ENCODE measurements around the gene ATP5F1D. TPM values are rescaled to one million over a fixed set of nuclear protein-coding genes. Genes with fewer than 3 reads are reported as not detected.
A peak's percentile ranks its signal among the peaks of the same experiment; 100 is the strongest.

Gene ATP5F1D
- total RNA-seq, 1 donor from 2014 or later = 28.9 TPM

- no peak for DNase-seq (ENCODE audit: low read depth, low spot score)
Measured at GRCh38 chr19:1269478-1270212, 28.1 kb downstream of the ATP5F1D start.

GRCh38 chr19:1270213-1270853 lies 28.8 kb downstream of the ATP5F1D start:
- no peak for DNase-seq (ENCODE audit: low read depth, low spot score)

- no peak for DNase-seq (ENCODE audit: low read depth, low spot score)
Measured at GRCh38 chr19:1270854-1271527, 29.4 kb downstream of the ATP5F1D start.

- no peak for DNase-seq (ENCODE audit: low read depth, low spot score)
Measured at GRCh38 chr19:1271528-1272422, 30.2 kb downstream of the ATP5F1D start.

- no peak for DNase-seq (ENCODE audit: low read depth, low spot score)
Measured at GRCh38 chr19:1272423-1273262, 31.1 kb downstream of the ATP5F1D start.

GRCh38 chr19:1273263-1274041 lies 31.9 kb downstream of the ATP5F1D start:
- no peak for DNase-seq (ENCODE audit: low read depth, low spot score)

GRCh38 chr19:1274081-1274851 lies 32.7 kb downstream of the ATP5F1D start:
- DNase-seq (ENCODE audit: low read depth, low spot score) = no peak

GRCh38 chr19:1274852-1275259 lies 33.3 kb downstream of the ATP5F1D start:
- no peak for DNase-seq (ENCODE audit: low read depth, low spot score)

- peak; percentile 84 for DNase-seq (ENCODE audit: low read depth, low spot score)
Measured at GRCh38 chr19:1275260-1275975, 33.9 kb downstream of the ATP5F1D start, which contains the start of gene FAM174C. Gene FAM174C, plus strand, starts transcription at chr19:1275530. Its CDS starts 20 bp downstream, at chr19:1275550.

GRCh38 chr19:1275976-1276627 lies 34.6 kb downstream of the ATP5F1D start:
- DNase-seq (ENCODE audit: low read depth, low spot score) = no peak

GRCh38 chr19:1276628-1277022 lies 35.1 kb downstream of the ATP5F1D start:
- DNase-seq (ENCODE audit: low read depth, low spot score) = no peak

GRCh38 chr19:1277061-1277460 lies 35.5 kb downstream of the ATP5F1D start:
- no peak for DNase-seq (ENCODE audit: low read depth, low spot score)

- DNase-seq (ENCODE audit: low read depth, low spot score) = no peak
Measured at GRCh38 chr19:1278074-1278473, 36.5 kb downstream of the ATP5F1D start.

- DNase-seq (ENCODE audit: low read depth, low spot score) = no peak
Measured at GRCh38 chr19:1278713-1279660, 37.4 kb downstream of the ATP5F1D start.

- no peak for DNase-seq (ENCODE audit: low read depth, low spot score)
Measured at GRCh38 chr19:1279782-1280341, 38.3 kb downstream of the ATP5F1D start.

Measured in pulmonary artery endothelial cell (primary cell).